Measurements from ENCODE around the gene DEPDC1.
"Not testable (repeated sequence)": the region's sequence is repeated elsewhere in the genome, so short reads cannot be mapped to it uniquely, and the experiment has no call there.

The DEPDC1 gene

GRCh38 chr1:68495968-68496679 lies 758 bp downstream of the DEPDC1 start:
- H3K9me2 ChIP-seq (ENCODE audit: low read depth, low read length), result no peaks in the 10 kb centered on the region
- H3K36me3 ChIP-seq (ENCODE audit: insufficient read depth, low read length), result peaks cover 31% of the 10 kb centered on the region
- H3K4me1 ChIP-seq (ENCODE audit: insufficient read depth, low read length, severe bottlenecking), result peaks cover 37% of the 10 kb centered on the region
- no peak for TF ChIP-seq EZH2 (IDR thresholded peaks at IDR 0.05; ENCODE audit: borderline replicate concordance, low read length)
- no peak for TF ChIP-seq CTCF (IDR thresholded peaks at IDR 0.05; ENCODE audit: low read length)
- H4K20me1 ChIP-seq (ENCODE audit: insufficient read depth, low read length), result no peaks in the 10 kb centered on the region
- peak overlapping the region; percentile 56 for H3K27ac ChIP-seq (ENCODE audit: low read depth, low read length, poor library complexity, severe bottlenecking)
- H2AFZ ChIP-seq (ENCODE audit: low read length), result no peak overlapping the region
- no peaks in the 10 kb centered on the region for H3K9me3 ChIP-seq (ENCODE audit: low read length)
- peak overlapping the region; percentile 91 for H3K9ac ChIP-seq (ENCODE audit: low read length)
- no peaks in the 10 kb centered on the region for H3F3A ChIP-seq (ENCODE audit: insufficient read depth, low read length)
- peaks cover 23% of the 10 kb centered on the region for H3K79me2 ChIP-seq (ENCODE audit: insufficient read depth, low read length)
- peak overlapping the region; percentile 90 for H3K4me3 ChIP-seq (ENCODE audit: low read depth, low read length, poor library complexity, severe bottlenecking)
- no peaks in the 10 kb centered on the region for H3K27me3 ChIP-seq (ENCODE audit: insufficient read depth, low read length)
- peak overlapping the region; percentile 81 for H3K4me2 ChIP-seq (ENCODE audit: low read length)

DNA sequence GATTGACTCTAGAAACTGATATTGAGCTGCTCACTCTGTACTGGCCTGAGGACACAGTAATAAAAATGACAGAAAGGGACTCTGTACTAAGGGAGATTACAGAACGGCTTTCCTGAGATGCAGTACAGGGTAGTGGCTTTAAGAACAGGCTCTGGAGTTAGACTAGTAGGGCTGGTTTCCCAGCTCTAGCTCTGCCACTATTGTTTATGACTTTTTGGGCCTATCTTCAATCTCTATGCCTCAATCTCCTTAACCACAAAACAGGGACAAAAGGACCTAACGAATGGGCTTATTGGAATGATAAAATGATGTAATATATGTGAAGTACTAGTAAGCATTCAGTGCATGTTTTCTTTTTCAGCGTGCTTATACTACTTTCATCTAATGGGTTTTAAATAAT lies 1.4 kb downstream of the DEPDC1 start:
- Histone ChIP-seq H4K20me1 (ENCODE audit: insufficient read depth, low read length) (no peaks in the 10 kb centered on the region), H3K4me1 (ENCODE audit: insufficient read depth, low read length, severe bottlenecking) (peaks cover 37% of the 10 kb centered on the region), H3K9me2 (ENCODE audit: low read depth, low read length) (no peaks in the 10 kb centered on the region), H3F3A (ENCODE audit: insufficient read depth, low read length) (no peaks in the 10 kb centered on the region), H3K4me3 (ENCODE audit: low read depth, low read length, poor library complexity, severe bottlenecking) (peak overlapping the region; percentile 90), H3K9ac (ENCODE audit: low read length) (peak overlapping the region; percentile 91), H2AFZ (ENCODE audit: low read length) (no peak overlapping the region), H3K79me2 (ENCODE audit: insufficient read depth, low read length) (peaks cover 23% of the 10 kb centered on the region), H3K27me3 (ENCODE audit: insufficient read depth, low read length) (no peaks in the 10 kb centered on the region), H3K27ac (ENCODE audit: low read depth, low read length, poor library complexity, severe bottlenecking) (peak overlapping the region; percentile 14), H3K36me3 (ENCODE audit: insufficient read depth, low read length) (peaks cover 37% of the 10 kb centered on the region), H3K4me2 (ENCODE audit: low read length) (peak overlapping the region; percentile 81), H3K9me3 (ENCODE audit: low read length) (0 out of 2 replicates have a peak, but pooled peaks cover 2% of the 10 kb centered on the region)
- TF ChIP-seq CTCF (IDR thresholded peaks at IDR 0.05; ENCODE audit: low read length), result no peak
- no peak for TF ChIP-seq EZH2 (IDR thresholded peaks at IDR 0.05; ENCODE audit: borderline replicate concordance, low read length)

GRCh38 chr1:68493193-68493592 lies 3.7 kb downstream of the DEPDC1 start:
- no peak overlapping the region for H3K27ac ChIP-seq (ENCODE audit: low read depth, low read length, poor library complexity, severe bottlenecking)
- H3K9me2 ChIP-seq (ENCODE audit: low read depth, low read length), result no peaks in the 10 kb centered on the region
- no peaks in the 10 kb centered on the region for H3K27me3 ChIP-seq (ENCODE audit: insufficient read depth, low read length)
- H4K20me1 ChIP-seq (ENCODE audit: insufficient read depth, low read length), result no peaks in the 10 kb centered on the region
- no peak overlapping the region for H3K4me3 ChIP-seq (ENCODE audit: low read depth, low read length, poor library complexity, severe bottlenecking)
- no peaks in the 10 kb centered on the region for H3F3A ChIP-seq (ENCODE audit: insufficient read depth, low read length)
- no peak overlapping the region for H3K4me2 ChIP-seq (ENCODE audit: low read length)
- no peak for TF ChIP-seq CTCF (IDR thresholded peaks at IDR 0.05; ENCODE audit: low read length)
- TF ChIP-seq EZH2 (IDR thresholded peaks at IDR 0.05; ENCODE audit: borderline replicate concordance, low read length), result no peak
- H3K4me1 ChIP-seq (ENCODE audit: insufficient read depth, low read length, severe bottlenecking), result peaks cover 37% of the 10 kb centered on the region
- peaks cover 58% of the 10 kb centered on the region for H3K36me3 ChIP-seq (ENCODE audit: insufficient read depth, low read length)
- peaks cover 23% of the 10 kb centered on the region for H3K79me2 ChIP-seq (ENCODE audit: insufficient read depth, low read length)
- H3K9me3 ChIP-seq (ENCODE audit: low read length), result 0 out of 2 replicates have a peak, but pooled peaks cover 2% of the 10 kb centered on the region
- no peak overlapping the region for H3K9ac ChIP-seq (ENCODE audit: low read length)
- H2AFZ ChIP-seq (ENCODE audit: low read length), result no peak overlapping the region

GRCh38 chr1:68492255-68492654 lies 4.6 kb downstream of the DEPDC1 start:
- H2AFZ ChIP-seq (ENCODE audit: low read length); H4K20me1 ChIP-seq (ENCODE audit: insufficient read depth, low read length); H3K9me3 ChIP-seq (ENCODE audit: low read length); H3K9ac ChIP-seq (ENCODE audit: low read length); H3K27me3 ChIP-seq (ENCODE audit: insufficient read depth, low read length); H3K4me3 ChIP-seq (ENCODE audit: low read depth, low read length, poor library complexity, severe bottlenecking); H3K4me2 ChIP-seq (ENCODE audit: low read length); H3F3A ChIP-seq (ENCODE audit: insufficient read depth, low read length); H3K27ac ChIP-seq (ENCODE audit: low read depth, low read length, poor library complexity, severe bottlenecking); H3K9me2 ChIP-seq (ENCODE audit: low read depth, low read length): not testable (repeated sequence)
- Histone ChIP-seq H3K4me1 (ENCODE audit: insufficient read depth, low read length, severe bottlenecking) (peaks cover 33% of the 10 kb centered on the region), H3K79me2 (ENCODE audit: insufficient read depth, low read length) (peaks cover 23% of the 10 kb centered on the region), H3K36me3 (ENCODE audit: insufficient read depth, low read length) (peaks cover 68% of the 10 kb centered on the region)
